ENCODE data around the gene CNFN. TPM values are rescaled to one million over a fixed set of nuclear protein-coding genes. Genes with fewer than 3 reads are reported as not detected.

The CNFN gene
- total RNA-seq = not detected
- polyA plus RNA-seq (ENCODE audit: insufficient read depth in 1 of 8, insufficient read length in 8 of 8, low replicate concordance in 1 of 8) = 1 to 10 TPM in 1 of 8 donors, under 1 TPM in 3, not detected in 4; 0.24 to 1.2 (median 0.38) TPM
- long read RNA-seq, donor 1 = 0 reads
- long read RNA-seq, donor 2 = 0 reads
- long read RNA-seq, donor 3 = 0 reads
- long read RNA-seq, donor 4 = 0 reads
- long read RNA-seq, donor 5 = 0 reads
- long read RNA-seq, donor 6 = 0 reads
- long read RNA-seq, donor 7 = 0 reads
- long read RNA-seq, donor 8 = 0 reads
- long read RNA-seq, donor 9 = 0 reads
- long read RNA-seq, donor 10 = 0 reads
- long read RNA-seq, donor 11 = 0 reads

GRCh38 chr19:42389899-42390298 lies at the start of gene CNFN:
Gene CNFN, minus strand, starts transcription at chr19:42390297. Its CDS starts 1,260 bp downstream, at chr19:42389037.
- Histone ChIP-seq H3K27ac (ENCODE audit: low read length) (no peak within 1 kb of the TSS), H3K27me3 (ENCODE audit: control insufficient read depth, insufficient read depth, low read length) (peaks cover 56% of the 10 kb centered on the region), H3K4me3 (ENCODE audit: low read length) (no peak within 1 kb of the TSS), H3K36me3 (ENCODE audit: control insufficient read depth, insufficient read depth, low read length) (no peaks in the 10 kb centered on the region), H3K9me3 (replicated peaks; ENCODE audit: control insufficient read depth, low read depth, low read length) (no peaks in the 10 kb centered on the region), H3K4me1 (ENCODE audit: control insufficient read depth, insufficient read depth, low read length) (peaks cover 4% of the 10 kb centered on the region)
- DNase-seq = no peak
- 56% methylated on average over 12 of the region's 12 CpGs for WGBS (ENCODE audit: insufficient coverage)

- Histone ChIP-seq H3K4me1 (ENCODE audit: control insufficient read depth, insufficient read depth, low read length) (peaks cover 9% of the 10 kb centered on the region), H3K4me3 (ENCODE audit: low read length) (no peak overlapping the region), H3K36me3 (ENCODE audit: control insufficient read depth, insufficient read depth, low read length) (no peaks in the 10 kb centered on the region), H3K27me3 (ENCODE audit: control insufficient read depth, insufficient read depth, low read length) (peaks cover under 1% of the 10 kb centered on the region), H3K9me3 (replicated peaks; ENCODE audit: control insufficient read depth, low read depth, low read length) (no peaks in the 10 kb centered on the region), H3K27ac (ENCODE audit: low read length) (no peak overlapping the region)
- no CpG with 5 or more reads among the region's 3 CpGs for WGBS (ENCODE audit: insufficient coverage)
- no peak for DNase-seq
These were observed 45.9 kb upstream of the CNFN start for GRCh38 chr19:42436006-42436405.

GRCh38 chr19:42435316-42435715 lies 45.2 kb upstream of the CNFN start:
- no peak overlapping the region for H3K4me3 ChIP-seq (ENCODE audit: low read length)
- DNase-seq = no peak
- no peaks in the 10 kb centered on the region for H3K9me3 ChIP-seq (replicated peaks; ENCODE audit: control insufficient read depth, low read depth, low read length)
- H3K27ac ChIP-seq (ENCODE audit: low read length) = no peak overlapping the region
- H3K27me3 ChIP-seq (ENCODE audit: control insufficient read depth, insufficient read depth, low read length) = no peaks in the 10 kb centered on the region
- no peaks in the 10 kb centered on the region for H3K36me3 ChIP-seq (ENCODE audit: control insufficient read depth, insufficient read depth, low read length)
- WGBS (ENCODE audit: insufficient coverage) = 91% methylated on average over 4 of the region's 6 CpGs
- peaks cover 9% of the 10 kb centered on the region for H3K4me1 ChIP-seq (ENCODE audit: control insufficient read depth, insufficient read depth, low read length)

- 20% methylated on average over 6 of the region's 9 CpGs for WGBS (ENCODE audit: insufficient coverage)
- Histone ChIP-seq H3K9me3 (replicated peaks; ENCODE audit: control insufficient read depth, low read depth, low read length) (no peaks in the 10 kb centered on the region), H3K27me3 (ENCODE audit: control insufficient read depth, insufficient read depth, low read length) (no peaks in the 10 kb centered on the region), H3K4me3 (ENCODE audit: low read length) (no peak overlapping the region), H3K27ac (ENCODE audit: low read length) (peak overlapping the region; percentile 65), H3K4me1 (ENCODE audit: control insufficient read depth, insufficient read depth, low read length) (peaks cover 7% of the 10 kb centered on the region), H3K36me3 (ENCODE audit: control insufficient read depth, insufficient read depth, low read length) (no peaks in the 10 kb centered on the region)
- peak; percentile 66 for DNase-seq
These were observed 43.6 kb upstream of the CNFN start for GRCh38 chr19:42433503-42434260.

GRCh38 chr19:42431486-42431885 lies 41.4 kb upstream of the CNFN start:
- DNase-seq = no peak
- no peaks in the 10 kb centered on the region for H3K9me3 ChIP-seq (replicated peaks; ENCODE audit: control insufficient read depth, low read depth, low read length)
- peaks cover 7% of the 10 kb centered on the region for H3K4me1 ChIP-seq (ENCODE audit: control insufficient read depth, insufficient read depth, low read length)
- no peak overlapping the region for H3K27ac ChIP-seq (ENCODE audit: low read length)
- no peaks in the 10 kb centered on the region for H3K27me3 ChIP-seq (ENCODE audit: control insufficient read depth, insufficient read depth, low read length)
- no peaks in the 10 kb centered on the region for H3K36me3 ChIP-seq (ENCODE audit: control insufficient read depth, insufficient read depth, low read length)
- no CpG with 5 or more reads among the region's 1 CpG for WGBS (ENCODE audit: insufficient coverage)
- no peak overlapping the region for H3K4me3 ChIP-seq (ENCODE audit: low read length)

GRCh38 chr19:42428676-42429075 lies 38.6 kb upstream of the CNFN start:
- WGBS (ENCODE audit: insufficient coverage) = 74% methylated on average over 3 of the region's 3 CpGs

GRCh38 chr19:42427313-42427712 lies 37.2 kb upstream of the CNFN start, which contains the start of gene LIPE:
Gene LIPE, minus strand, starts transcription at chr19:42427388. Its CDS starts 239 bp downstream, at chr19:42427149.
- no peak within 1 kb of the TSS for H3K4me3 ChIP-seq (ENCODE audit: low read length)
- no peaks in the 10 kb centered on the region for H3K36me3 ChIP-seq (ENCODE audit: control insufficient read depth, insufficient read depth, low read length)
- DNase-seq = no peak
- peaks cover 21% of the 10 kb centered on the region for H3K4me1 ChIP-seq (ENCODE audit: control insufficient read depth, insufficient read depth, low read length)
- H3K27ac ChIP-seq (ENCODE audit: low read length) = no peak within 1 kb of the TSS
- H3K9me3 ChIP-seq (replicated peaks; ENCODE audit: control insufficient read depth, low read depth, low read length) = no peaks in the 10 kb centered on the region
- H3K27me3 ChIP-seq (ENCODE audit: control insufficient read depth, insufficient read depth, low read length) = peaks cover 17% of the 10 kb centered on the region
- WGBS (ENCODE audit: insufficient coverage) = no CpG with 5 or more reads among the region's 4 CpGs

More at GRCh38 chr19:42428676-42429075, 38.6 kb upstream of the CNFN start:
- Histone ChIP-seq H3K36me3 (ENCODE audit: control insufficient read depth, insufficient read depth, low read length) (no peaks in the 10 kb centered on the region), H3K4me1 (ENCODE audit: control insufficient read depth, insufficient read depth, low read length) (peaks cover 14% of the 10 kb centered on the region), H3K9me3 (replicated peaks; ENCODE audit: control insufficient read depth, low read depth, low read length) (no peaks in the 10 kb centered on the region), H3K4me3 (ENCODE audit: low read length) (no peak overlapping the region), H3K27ac (ENCODE audit: low read length) (no peak overlapping the region), H3K27me3 (ENCODE audit: control insufficient read depth, insufficient read depth, low read length) (peaks cover 13% of the 10 kb centered on the region)
- DNase-seq = no peak

- H3K27ac ChIP-seq (ENCODE audit: low read length) = no peak overlapping the region
- H3K9me3 ChIP-seq (replicated peaks; ENCODE audit: control insufficient read depth, low read depth, low read length) = no peaks in the 10 kb centered on the region
- no peak overlapping the region for H3K4me3 ChIP-seq (ENCODE audit: low read length)
- H3K36me3 ChIP-seq (ENCODE audit: control insufficient read depth, insufficient read depth, low read length) = no peaks in the 10 kb centered on the region
- H3K4me1 ChIP-seq (ENCODE audit: control insufficient read depth, insufficient read depth, low read length) = peaks cover 28% of the 10 kb centered on the region
- WGBS (ENCODE audit: insufficient coverage) = 95% methylated on average over 2 of the region's 3 CpGs
- no peak for DNase-seq
- peaks cover 17% of the 10 kb centered on the region for H3K27me3 ChIP-seq (ENCODE audit: control insufficient read depth, insufficient read depth, low read length)
These were observed 36.5 kb upstream of the CNFN start for GRCh38 chr19:42426643-42427042.

GRCh38 chr19:42424712-42425131 lies 34.6 kb upstream of the CNFN start:
- Histone ChIP-seq H3K36me3 (ENCODE audit: control insufficient read depth, insufficient read depth, low read length) (no peaks in the 10 kb centered on the region), H3K4me3 (ENCODE audit: low read length) (no peak overlapping the region), H3K4me1 (ENCODE audit: control insufficient read depth, insufficient read depth, low read length) (peaks cover 34% of the 10 kb centered on the region), H3K27me3 (ENCODE audit: control insufficient read depth, insufficient read depth, low read length) (peaks cover 17% of the 10 kb centered on the region), H3K27ac (ENCODE audit: low read length) (no peak overlapping the region), H3K9me3 (replicated peaks; ENCODE audit: control insufficient read depth, low read depth, low read length) (no peaks in the 10 kb centered on the region)
- no peak for DNase-seq
- 53% methylated on average over 12 of the region's 13 CpGs for WGBS (ENCODE audit: insufficient coverage)

- Histone ChIP-seq H3K4me3 (ENCODE audit: low read length) (peak overlapping the region; percentile 63), H3K4me1 (ENCODE audit: control insufficient read depth, insufficient read depth, low read length) (peaks cover 34% of the 10 kb centered on the region)
These were observed 34.2 kb upstream of the CNFN start for GRCh38 chr19:42424345-42424707.

More at GRCh38 chr19:42424345-42424707, 34.2 kb upstream of the CNFN start:
- 57% methylated on average over 15 of the region's 15 CpGs for WGBS (ENCODE audit: insufficient coverage)
- Histone ChIP-seq H3K27ac (ENCODE audit: low read length) (no peak overlapping the region), H3K27me3 (ENCODE audit: control insufficient read depth, insufficient read depth, low read length) (peaks cover 17% of the 10 kb centered on the region), H3K9me3 (replicated peaks; ENCODE audit: control insufficient read depth, low read depth, low read length) (no peaks in the 10 kb centered on the region), H3K36me3 (ENCODE audit: control insufficient read depth, insufficient read depth, low read length) (no peaks in the 10 kb centered on the region)
- DNase-seq = no peak
